KOPT-K1 (cell line): ENCODE data around the gene JMJD4.
A peak's percentile ranks its signal among the peaks of the same experiment; 100 is the strongest.

Experiments used
- H3K27ac ChIP-seq: fragments of 200-600 bp; sonication (generic); 2 replicates; pipeline ENCODE4 v1.5.1; 2016; ENCODE audit warnings: antibody characterized with exemption, mild to moderate bottlenecking, low read depth, low read length; ENCODE audit not compliant: poor library complexity, severe bottlenecking
- H3K36me3 ChIP-seq: fragments of 200-600 bp; sonication (generic); 2 replicates; pipeline ENCODE4 v1.5.1; 2017; ENCODE audit warnings: antibody characterized with exemption, mild to moderate bottlenecking, low read length, moderate library complexity; ENCODE audit not compliant: insufficient read depth
- H3K9me3 ChIP-seq: fragments of 200-600 bp; sonication (generic); 2 replicates; pipeline ENCODE4 v1.5.1; 2017; ENCODE audit warnings: antibody characterized with exemption, low read length, mild to moderate bottlenecking; ENCODE audit not compliant: insufficient read depth, poor library complexity, severe bottlenecking

Gene JMJD4

DNA sequence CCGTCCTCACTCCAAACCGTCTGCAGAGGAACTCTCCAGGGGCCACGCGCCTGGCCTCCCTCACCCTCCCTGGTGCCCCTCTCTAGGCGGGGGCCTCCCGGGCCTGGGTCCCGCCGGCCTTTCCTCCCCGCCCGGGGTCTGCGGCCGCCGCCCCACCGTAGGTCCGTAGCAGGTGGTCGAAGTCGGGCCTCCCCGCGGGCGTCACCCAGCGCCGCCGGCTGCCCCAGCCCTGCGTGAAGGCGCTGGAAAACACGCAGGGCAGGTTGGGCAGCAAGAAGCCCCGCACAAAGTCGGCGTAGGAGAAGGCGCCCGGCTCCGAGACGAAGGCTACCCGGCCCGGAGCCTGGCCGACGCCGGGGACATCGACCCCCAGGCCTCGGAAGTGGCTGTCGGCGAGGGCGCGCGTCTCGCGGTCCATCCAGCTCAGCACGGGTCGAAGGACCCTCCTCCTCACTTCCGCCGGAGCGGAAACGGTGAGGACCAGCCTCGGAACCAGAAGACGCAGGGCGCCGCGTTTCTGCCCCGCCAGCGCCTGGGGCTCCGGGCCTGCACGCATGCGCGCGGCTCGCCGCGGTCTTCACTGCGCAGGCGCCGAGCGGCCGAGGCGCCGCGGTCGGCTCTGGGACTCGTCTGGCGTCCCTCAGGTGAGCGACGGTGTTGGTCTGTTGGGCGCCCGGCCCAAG lies at the start of gene JMJD4, which contains the start of gene SNAP47:
TSS of gene JMJD4 (minus strand) at position 447 of the 683 bp plus-strand sequence. CDS start at position 418, 29 bp downstream.
TSS of gene SNAP47 (plus strand) at position 580 of the 683 bp plus-strand sequence. CDS start 12,302 bp downstream, outside the sequence.
- Histone ChIP-seq H3K27ac (peak within 1 kb of the TSS; percentile 73), H3K9me3 (no peaks in the 10 kb centered on the region), H3K36me3 (peaks cover 39% of the 10 kb centered on the region)

GRCh38 chr1:227782226-227782625 lies 47.1 kb upstream of the JMJD4 start:
- H3K36me3 ChIP-seq, result peaks cover 19% of the 10 kb centered on the region; the same call in 1 of the 2 replicates
- no peaks in the 10 kb centered on the region for H3K9me3 ChIP-seq
- H3K27ac ChIP-seq, result no peak overlapping the region

DNA sequence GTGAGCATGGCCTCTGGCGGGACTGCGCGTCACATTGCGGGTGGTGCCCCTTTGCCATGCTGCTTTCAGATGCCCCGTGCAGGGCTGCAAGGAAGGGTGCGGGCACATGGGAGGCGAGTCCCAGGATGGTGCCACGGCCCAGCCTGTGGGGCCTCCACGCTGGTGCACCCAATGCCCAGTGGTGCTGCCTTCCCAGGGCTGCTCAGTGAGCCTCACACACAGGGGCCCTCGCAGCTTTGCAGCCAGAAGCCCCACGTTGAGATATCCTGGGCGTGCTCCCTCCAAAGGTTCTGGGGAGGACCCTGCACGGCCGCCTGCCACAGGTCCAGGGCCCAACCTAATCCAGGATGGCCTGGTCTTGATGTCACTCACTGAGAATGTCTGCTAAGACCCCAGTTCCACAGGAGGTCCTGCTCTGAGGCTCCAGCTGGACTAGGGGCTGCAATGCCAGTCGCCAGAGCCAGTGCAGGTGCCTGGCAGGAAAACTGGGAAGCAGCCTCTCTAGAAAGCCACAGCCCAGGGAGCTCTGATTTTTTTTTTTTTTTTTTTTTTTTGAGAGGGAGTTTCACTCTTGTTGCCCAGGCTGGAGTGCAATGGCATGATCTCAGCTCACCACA lies 46.3 kb upstream of the JMJD4 start:
- Histone ChIP-seq H3K9me3 (no peaks in the 10 kb centered on the region), H3K27ac (no peak overlapping the region), H3K36me3 (peaks cover 22% of the 10 kb centered on the region)

DNA sequence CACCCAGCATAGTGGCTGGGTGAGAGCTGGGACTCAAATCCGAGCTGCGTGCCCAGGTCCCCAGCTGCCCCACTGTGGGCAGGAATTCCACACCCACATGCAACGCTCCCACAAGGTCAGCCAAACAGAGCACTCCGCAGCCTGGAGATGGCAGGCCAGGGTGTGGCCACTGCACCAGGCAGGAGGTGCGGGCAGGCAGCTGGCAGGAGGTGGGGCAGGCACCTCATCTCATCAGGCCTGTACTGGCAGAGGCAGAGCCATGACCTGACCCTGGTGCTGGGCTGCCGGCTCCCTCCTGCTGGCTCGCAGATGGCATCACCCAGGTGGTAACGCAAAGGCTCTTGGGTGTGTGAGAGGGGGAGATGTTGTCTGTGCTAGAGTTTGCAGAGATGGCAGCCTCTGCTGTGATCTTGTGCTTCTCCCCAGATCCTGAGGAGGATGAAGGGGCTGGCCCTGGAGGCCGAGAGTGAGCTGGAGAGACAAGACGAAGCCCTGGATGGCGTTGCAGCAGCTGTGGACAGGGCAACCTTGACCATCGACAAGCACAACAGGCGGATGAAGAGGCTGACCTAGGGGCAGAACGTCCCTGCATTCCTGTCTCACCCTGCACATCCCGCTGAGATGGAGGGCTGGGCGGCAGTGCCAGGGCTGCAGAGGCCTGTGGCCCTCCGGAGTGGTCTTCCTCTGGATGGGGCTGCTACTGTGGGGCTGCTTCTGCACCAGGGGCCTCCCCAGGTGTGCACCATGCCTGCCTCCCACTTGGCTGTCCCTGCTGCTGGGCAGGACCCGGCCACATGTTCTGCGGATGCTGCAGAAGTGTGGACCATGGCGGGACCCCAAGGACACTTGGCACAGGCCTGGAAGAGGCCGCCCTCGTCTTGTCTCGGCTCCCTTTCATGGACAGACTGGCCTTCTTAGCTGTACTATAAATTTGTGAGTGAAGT lies 45.3 kb upstream of the JMJD4 start:
- Histone ChIP-seq H3K9me3 (no peaks in the 10 kb centered on the region), H3K36me3 (peaks cover 32% of the 10 kb centered on the region), H3K27ac (no peak overlapping the region)

- H3K27ac ChIP-seq, result no peak overlapping the region
- no peaks in the 10 kb centered on the region for H3K9me3 ChIP-seq
- H3K36me3 ChIP-seq, result peaks cover 35% of the 10 kb centered on the region
Measured at GRCh38 chr1:227779685-227780084, 44.6 kb upstream of the JMJD4 start.

GRCh38 chr1:227779021-227779441 lies 43.9 kb upstream of the JMJD4 start:
- H3K27ac ChIP-seq, result no peak overlapping the region
- H3K36me3 ChIP-seq, result peaks cover 35% of the 10 kb centered on the region

GRCh38 chr1:227778401-227778947 lies 43.4 kb upstream of the JMJD4 start:
- Histone ChIP-seq H3K36me3 (peaks cover 35% of the 10 kb centered on the region), H3K27ac (no peak overlapping the region), H3K9me3 (no peaks in the 10 kb centered on the region)

More at GRCh38 chr1:227779021-227779441, 43.9 kb upstream of the JMJD4 start:
- no peaks in the 10 kb centered on the region for H3K9me3 ChIP-seq

DNA sequence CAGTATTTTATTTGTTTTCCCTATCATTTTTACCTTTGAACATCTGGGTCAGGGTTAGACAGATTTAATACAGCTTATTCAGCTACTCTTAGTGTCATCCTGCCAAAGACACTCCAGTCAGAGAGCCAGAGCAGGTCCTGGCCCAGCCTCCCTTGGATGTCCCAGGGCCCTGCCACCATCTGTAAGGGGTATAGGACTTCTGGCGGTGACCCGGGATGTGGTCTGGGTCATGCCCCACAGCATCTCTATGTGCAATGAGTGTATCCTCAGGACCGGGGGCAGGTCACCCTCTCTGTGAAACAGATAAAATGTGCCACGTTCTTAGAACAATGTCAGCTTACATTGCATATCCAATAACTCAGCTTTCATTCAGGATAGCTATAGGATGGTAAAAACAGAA lies 42.5 kb upstream of the JMJD4 start:
- Histone ChIP-seq H3K9me3 (no peaks in the 10 kb centered on the region), H3K36me3 (peaks cover 35% of the 10 kb centered on the region), H3K27ac (no peak overlapping the region)

DNA sequence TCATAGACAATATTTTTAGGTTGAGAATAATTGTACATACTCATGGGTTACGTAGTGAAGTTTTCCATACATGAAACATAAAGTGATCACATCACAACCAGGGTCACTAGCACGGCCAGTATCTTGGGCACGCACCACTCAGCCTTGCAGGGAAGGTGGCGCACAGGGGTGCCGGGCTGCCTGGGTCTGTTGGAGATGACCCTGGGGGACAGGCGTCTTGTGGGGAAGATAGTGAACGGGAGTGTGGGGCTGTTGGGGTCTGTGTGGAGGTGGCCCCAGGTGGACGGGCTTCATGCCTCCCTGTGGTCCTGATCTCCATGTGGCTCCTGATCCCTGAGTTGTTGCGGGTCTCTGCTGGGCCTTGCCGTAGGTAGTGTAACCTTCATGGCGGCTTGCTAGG lies 42.1 kb upstream of the JMJD4 start:
- peaks cover 39% of the 10 kb centered on the region for H3K36me3 ChIP-seq
- H3K27ac ChIP-seq, result no peak overlapping the region
- H3K9me3 ChIP-seq, result no peaks in the 10 kb centered on the region

- Histone ChIP-seq H3K9me3 (no peaks in the 10 kb centered on the region), H3K27ac (no peak overlapping the region)
Measured at GRCh38 chr1:227776331-227776771, 41.2 kb upstream of the JMJD4 start.

GRCh38 chr1:227775841-227776240 lies 40.7 kb upstream of the JMJD4 start:
- H3K36me3 ChIP-seq, result peaks cover 43% of the 10 kb centered on the region
- no peaks in the 10 kb centered on the region for H3K9me3 ChIP-seq
- no peak overlapping the region for H3K27ac ChIP-seq

More at GRCh38 chr1:227776331-227776771, 41.2 kb upstream of the JMJD4 start:
- H3K36me3 ChIP-seq, result peaks cover 44% of the 10 kb centered on the region

- Histone ChIP-seq H3K9me3 (no peaks in the 10 kb centered on the region), H3K36me3 (peaks cover 43% of the 10 kb centered on the region), H3K27ac (no peak overlapping the region)
Measured at GRCh38 chr1:227774821-227775661, 39.9 kb upstream of the JMJD4 start.

- Histone ChIP-seq H3K9me3 (no peaks in the 10 kb centered on the region), H3K36me3 (peaks cover 45% of the 10 kb centered on the region), H3K27ac (no peak overlapping the region)
Measured at GRCh38 chr1:227774051-227774731, 39.1 kb upstream of the JMJD4 start.
